CD4-positive, alpha-beta T cell treated with Interleukin-10 for 1 hour (primary cell): ENCODE results near the gene C7orf57.
A peak's percentile ranks its signal among the peaks of the same experiment; 100 is the strongest.
"Not testable (repeated sequence)": the region's sequence is repeated elsewhere in the genome, so short reads cannot be mapped to it uniquely, and the experiment has no call there.

Experiments used
- DNase-seq: peaks from one replicate; pipeline ENCODE4 v3.0.0-alpha.2; 2020

C7orf57 gene

DNA sequence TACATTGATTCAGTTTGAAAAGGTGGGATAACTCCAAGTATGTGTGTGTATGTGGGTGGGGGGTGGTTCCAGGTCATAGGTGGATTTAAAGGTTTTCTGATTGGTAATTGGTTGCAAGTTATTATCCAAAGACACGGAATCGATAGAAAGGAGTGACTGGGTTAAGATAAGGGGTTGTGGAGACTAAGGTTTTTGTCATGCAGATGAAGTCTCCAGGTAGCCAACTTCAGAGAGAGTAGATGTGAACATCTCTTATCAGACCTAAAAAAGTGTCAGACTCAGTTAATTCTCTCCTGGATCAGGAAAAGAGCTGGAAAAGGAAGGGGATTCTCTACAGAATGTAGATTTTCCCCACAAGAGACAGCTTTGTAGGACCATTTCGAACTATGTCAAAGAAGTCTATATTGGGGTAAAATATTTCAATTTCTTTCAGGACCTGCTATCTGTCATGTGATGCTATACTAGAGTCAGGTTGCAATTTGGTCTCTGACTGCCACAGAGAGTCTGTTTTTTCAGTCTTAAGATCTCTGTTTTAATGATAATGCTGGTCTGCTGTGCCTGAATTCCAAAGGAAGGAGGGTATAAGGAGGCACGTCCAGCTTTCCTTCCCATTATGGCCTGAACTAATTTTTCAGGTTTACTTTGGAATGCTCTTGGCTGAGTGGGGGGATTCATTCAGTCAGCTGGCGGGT, 3.6 kb downstream of the C7orf57 start:
- no peak for DNase-seq

DNA sequence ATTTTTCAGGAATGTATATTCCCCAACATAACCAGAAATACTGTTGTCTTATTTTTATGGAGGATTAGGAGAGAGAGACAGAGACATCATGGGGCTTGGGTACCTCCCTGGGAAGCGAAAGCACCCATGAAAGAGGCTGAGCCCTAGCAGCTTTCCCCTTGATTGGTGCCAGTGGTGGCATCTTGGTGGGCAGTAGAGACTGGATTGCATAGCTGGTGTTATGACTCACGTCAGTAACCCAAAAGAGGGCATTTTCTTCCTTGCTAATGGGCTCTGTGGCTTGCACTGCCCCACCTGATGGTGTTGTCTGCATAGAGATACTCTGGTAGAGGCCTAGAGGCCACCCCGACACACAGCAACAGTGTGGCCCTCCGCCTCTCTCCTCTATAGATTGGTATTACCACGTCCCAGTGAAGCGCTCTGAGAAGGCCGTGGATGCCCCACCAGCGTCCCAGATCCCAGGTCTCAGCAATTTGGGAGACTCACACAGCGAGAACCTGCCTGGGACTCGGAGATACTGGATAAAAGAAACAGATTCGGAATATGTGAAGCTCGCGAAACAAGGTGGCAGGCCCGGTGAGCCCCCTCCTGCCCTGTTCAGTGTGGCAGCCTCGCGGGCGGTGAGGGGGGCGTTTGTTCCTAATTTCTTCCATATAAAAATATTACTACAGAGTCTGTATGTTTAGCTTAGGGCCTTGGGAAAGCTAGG, 5.8 kb downstream of the C7orf57 start:
- no peak for DNase-seq

DNA sequence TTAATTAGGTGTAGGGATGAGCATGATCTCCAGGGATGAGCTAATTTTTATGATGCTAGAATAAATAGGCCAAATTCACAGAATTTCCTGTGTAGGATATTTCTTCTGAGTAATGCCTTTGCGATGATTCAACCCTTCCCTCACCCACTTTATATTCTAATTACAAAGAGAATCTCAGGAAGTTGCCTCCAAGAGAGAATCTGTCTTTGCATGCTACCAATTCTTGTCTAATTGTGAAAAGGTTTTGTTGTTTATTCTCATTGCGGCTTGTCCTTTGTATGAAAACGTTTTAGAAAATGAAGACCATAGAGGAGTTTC, 6.3 kb downstream of the C7orf57 start:
- DNase-seq: no peak

DNA sequence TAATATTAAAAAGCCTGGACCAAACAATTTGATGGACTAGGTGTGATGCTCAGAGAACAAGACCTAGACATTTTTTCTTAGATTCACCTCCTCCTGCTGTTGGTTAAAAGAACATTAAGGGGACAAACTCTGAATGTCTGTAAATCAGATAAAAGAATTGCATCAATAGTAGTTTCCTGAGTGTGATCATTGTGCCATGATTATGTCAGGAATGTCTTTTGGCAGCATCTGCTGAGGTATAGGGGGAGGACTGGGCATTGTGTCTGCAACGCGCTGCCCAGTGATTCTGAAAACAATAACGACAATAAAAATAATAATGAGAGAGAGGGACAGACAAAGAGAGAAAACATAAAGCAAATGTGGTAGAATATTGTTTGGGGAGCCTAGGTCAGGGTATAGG, 6.9 kb downstream of the C7orf57 start:
- no peak for DNase-seq

DNA sequence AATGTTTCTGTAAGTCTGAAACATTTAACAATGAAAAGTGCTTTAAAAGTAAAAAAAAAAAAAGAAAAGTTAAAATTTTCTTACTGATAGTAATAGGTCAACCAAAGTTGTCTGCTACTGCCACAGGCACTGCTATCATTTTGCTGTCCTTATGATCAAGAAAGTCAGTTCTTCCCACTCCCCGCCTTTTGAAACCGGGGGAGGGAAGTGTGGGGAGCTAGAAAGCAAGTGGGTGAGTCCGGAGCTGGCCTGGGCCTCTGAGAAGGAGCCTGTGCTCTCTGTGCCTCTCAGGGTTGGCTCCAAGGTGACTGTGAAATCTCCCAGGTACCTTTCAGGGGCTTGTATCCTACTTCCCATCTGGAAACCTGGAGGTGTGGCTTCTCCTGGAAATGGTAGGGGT, 7.3 kb downstream of the C7orf57 start:
- no peak for DNase-seq

DNA sequence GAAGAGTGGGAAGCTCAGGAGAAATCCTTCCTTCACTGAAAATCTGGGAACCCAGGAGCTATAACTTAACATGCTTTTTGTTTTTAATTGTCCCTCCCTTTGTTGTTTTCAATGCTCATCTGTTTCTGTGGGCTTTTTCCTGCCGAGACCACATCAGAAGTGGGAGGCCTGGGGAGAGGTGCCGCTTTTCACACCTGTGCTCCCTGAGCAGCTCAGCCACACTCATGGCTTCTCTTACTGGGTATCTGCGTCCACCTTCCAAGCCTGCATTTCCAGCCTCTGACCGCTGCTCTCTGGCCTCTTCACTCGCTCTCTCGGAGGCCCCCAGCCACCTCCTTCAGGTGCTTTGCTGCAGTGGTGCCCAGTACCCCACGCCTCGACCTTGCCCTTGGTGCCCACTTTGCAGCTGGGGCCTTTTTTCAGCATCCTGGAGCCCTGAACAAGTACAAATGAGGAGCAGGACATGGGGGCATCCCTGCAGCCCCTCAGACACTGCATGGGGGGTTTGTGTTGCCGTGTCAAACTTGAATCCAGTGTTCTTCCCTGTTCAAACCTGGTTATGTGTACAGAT, 9.9 kb downstream of the C7orf57 start:
- DNase-seq: peak; percentile 17

DNA sequence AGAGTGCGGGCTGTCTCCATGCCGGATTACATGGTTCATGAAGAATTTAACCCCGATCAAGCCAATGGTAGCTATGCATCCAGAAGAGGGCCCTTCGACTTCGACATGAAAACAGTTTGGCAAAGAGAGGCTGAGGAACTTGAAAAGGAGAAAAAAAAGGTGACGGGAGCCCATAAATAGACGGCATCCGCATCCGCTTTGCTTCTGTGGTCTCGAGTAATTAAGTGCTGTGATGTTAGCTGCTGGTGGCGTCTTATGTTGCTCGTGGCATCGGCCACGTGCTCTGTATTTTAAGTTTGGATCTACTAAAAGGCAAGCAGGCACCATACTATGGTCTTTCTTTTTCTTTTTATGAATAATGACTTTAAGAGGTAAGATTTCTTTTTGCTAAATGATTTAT, 11.1 kb downstream of the C7orf57 start:
- DNase-seq: peak; percentile 42

DNA sequence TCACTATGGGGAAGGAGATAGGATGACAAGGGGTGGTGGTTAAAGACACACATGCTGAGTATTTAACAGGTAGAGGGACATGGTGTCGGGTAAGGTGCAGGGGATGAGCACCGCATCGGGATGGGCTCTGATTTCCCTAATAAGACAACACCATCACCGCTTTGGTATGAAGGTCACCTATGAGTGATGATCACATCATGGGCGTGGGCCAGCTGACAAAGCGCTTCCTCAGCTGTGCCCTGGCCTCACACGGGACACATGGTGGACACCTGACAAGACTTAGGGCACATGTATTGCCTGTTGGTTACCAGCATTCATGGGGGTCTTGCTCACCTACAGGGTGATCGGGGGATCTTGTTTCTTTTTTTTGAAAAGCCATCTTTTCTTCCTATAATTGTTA, 12.8 kb downstream of the C7orf57 start:
- DNase-seq: no peak

DNA sequence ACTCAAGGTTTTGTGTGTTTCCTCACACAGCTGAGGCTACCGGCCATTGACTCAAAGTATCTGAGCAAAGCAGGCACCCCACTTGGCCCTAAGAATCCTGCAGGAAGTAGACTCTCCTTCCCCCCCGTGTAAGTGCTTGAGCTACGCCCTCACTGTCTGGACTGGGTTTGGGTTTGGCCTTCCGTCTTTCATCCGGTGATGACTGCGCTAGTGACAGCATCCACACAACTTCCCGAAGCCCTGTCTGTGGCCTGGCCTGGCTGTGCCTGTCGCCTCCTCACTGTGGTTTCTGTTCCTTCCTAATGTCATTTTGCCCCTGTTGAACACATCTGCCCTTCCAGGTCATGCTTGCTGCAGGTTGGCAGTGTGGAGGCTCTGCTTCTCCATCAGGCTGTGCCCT, 14.5 kb downstream of the C7orf57 start:
- peak; percentile 13 for DNase-seq

DNA sequence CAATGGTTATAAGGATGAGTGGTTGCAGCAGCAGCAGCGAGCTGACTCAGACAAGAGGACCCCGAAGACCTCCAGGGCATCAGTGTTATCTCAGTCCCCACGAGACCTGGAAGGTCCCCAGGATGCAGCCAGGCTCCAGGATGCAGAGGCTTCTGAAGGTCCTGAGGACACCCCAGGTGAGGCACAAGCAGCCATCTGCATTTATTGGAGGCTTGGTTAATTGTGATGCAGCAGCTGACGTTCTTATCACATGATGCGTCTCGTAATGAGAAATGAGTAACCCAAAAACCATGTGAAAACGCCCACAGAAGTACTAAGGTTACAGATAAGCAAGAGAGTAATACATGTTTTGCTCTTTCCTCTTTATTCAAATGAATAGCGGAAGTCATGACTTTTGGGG, 17.4 kb downstream of the C7orf57 start:
- peak; percentile 8 for DNase-seq

DNA sequence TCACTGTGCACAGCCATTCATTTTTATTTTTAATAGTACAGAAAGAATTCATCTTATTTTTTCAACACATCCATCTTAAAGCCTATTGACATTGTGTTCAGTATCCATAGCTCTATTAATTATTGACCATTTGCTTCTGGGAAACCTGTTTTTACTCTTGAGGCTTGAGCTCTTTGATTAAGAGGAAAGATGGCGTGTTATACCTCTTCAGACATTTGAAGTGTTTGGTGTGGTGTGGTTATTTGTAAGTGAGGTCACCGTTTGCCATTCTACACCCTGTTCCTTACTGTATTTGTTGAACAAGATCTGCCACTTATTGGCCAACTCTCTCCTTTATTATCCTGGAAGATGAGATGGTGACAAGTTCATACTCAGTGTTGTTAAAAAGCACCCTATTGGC, 18.4 kb downstream of the C7orf57 start:
- no peak for DNase-seq

DNA sequence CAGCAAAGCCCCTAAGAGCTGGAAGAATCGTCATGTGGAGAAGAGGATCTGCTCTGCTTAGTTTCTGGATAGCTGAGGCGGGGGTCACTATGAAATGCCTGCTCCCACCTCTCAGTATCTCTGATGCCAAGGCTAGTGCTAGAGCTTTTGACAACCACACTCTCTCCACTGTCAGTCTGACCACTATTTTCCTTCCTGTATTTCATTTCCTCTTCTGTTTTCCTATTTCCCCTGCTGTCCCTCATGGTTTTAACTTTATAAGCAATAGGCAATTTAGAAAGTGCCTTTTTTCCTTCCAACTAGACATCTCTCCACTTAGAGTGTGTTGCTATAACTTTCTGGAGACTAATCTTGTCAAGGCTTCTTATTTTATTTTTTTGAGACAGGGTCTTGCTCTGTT, 23.6 kb downstream of the C7orf57 start:
- DNase-seq: no peak

DNA sequence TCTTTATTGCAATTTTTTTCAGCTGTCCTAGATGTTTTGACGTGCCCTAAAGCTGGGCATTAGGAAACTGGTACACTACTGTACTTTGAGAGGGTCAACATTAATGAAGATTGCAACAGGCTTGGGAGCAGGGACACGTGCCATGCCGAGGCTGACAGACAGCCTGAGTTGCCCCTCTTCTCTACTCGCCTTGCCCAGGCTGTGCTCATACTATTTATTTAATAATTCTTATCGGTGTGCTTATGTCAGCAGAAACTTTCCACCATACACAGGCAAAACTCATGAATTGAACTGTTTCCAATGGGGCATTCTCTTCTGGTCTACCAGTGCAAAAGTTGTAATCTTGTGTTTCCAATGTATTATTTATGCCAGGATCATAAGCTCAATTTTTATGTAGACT, 24.4 kb downstream of the C7orf57 start:
- DNase-seq: no peak

DNA sequence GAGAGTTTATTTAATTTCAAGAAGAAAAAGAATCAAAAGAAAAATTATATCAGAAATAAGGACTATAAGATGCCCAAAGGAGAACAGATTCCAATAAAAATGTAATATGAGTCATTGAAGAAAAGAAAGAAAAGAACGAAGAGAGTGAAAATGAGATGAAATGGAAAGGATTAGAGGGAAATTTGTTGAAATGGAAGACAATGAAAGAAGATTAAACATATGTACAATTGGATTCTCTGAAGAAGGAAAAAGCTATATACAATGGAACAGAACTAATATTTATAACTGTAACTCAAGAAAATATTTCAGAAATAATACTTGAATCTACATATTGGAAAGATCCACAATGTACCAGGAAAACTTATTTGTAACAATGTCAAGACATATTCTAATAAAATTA, 28.6 kb downstream of the C7orf57 start:
- no peak for DNase-seq

DNA sequence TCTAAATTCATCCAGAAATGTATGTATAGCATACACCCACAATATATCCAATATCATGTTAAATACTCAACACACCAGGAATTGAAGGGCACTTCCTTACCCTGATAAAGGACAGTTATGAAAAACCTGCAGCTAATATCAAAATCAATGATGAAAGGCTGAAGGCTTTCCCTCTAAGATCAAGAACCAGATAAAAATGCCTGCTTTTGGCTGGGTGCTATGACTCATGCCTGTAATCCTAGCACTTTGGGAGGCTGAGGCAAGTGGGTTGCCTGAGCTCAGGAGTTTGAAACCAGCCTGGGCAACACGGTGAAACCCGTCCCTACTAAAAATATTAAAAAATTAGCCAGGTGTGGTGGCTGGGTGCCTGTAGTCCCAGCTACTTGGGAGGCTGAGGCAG, 32.1 kb downstream of the C7orf57 start:
- no peak for DNase-seq

DNA sequence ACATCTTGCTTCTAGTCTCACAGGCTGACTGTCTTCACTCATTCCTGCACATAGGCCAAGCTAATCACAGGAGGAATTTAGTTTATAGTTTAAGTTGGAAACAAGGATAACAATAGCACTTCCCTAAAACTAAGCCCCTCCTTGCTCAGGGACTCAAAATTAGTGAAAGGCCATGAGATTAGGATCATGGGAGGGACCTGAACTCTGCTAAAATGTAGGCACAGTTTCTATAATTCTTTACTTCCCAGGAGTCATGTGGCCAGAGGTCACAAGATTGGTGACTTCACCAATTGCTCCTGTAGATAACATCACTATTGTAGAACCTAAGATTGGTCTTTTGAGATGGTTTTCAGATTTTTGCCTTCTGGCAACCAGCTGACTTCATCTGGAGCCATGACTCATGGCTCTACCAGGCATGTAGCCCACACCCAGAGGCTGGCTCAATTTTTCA, 38.9 kb downstream of the C7orf57 start:
- DNase-seq: no peak

DNA sequence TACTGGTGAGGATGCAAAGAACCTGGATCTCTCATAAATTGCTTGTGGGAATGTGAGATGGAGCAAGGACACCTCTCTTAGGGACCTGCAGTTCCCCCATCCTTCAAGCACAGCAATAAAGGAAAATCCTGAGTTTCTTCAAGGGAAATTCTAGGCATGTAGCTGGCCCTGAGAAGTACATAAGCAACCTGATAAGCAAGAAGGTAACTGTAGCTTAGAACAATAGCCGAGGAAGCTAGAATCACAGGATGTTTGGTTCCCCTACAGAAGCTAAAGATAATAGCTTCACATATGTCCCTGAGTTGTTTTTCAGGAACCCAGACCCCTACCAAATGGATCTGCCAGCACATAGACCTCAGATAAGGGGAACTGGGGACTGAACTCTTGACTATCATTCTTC, 42.1 kb downstream of the C7orf57 start:
- DNase-seq: no peak

DNA sequence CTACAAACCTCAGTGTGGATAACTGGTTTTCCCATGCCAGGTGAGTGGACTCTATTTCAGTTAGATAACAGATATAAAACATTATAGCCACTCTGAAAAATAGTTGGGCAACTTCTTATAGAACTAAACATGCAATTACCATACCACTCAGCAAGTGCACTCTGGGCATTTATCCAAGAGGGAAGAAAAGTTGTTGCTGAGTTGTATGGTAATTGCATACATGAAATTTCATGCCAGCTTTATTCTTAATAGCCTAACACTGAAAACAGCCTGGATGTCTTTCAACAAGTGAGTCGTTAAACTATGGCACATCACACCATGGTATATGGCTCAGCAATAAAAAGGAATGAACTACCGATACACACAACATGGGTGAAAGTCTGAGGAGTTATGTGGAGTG, 43.1 kb downstream of the C7orf57 start:
- DNase-seq: no peak

DNA sequence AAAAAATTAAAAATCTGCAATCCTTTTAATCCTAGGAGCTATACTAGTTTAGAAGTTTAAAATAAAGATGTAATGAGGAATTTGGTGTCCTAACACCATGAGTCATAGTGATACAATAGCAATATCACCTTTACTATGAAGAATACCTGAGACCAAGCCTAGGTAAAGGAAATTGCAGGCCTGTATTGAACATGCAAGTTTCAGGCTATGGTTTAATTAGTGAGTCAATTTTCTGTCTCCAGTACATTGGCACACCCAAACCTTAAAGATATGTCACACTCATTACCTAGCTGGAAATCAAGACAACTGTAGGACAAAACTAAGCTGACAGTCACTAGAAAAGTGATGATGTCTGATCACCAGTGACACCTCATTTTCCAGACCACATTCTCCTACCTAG, 47.0 kb downstream of the C7orf57 start:
- not testable (repeated sequence) for DNase-seq

DNA sequence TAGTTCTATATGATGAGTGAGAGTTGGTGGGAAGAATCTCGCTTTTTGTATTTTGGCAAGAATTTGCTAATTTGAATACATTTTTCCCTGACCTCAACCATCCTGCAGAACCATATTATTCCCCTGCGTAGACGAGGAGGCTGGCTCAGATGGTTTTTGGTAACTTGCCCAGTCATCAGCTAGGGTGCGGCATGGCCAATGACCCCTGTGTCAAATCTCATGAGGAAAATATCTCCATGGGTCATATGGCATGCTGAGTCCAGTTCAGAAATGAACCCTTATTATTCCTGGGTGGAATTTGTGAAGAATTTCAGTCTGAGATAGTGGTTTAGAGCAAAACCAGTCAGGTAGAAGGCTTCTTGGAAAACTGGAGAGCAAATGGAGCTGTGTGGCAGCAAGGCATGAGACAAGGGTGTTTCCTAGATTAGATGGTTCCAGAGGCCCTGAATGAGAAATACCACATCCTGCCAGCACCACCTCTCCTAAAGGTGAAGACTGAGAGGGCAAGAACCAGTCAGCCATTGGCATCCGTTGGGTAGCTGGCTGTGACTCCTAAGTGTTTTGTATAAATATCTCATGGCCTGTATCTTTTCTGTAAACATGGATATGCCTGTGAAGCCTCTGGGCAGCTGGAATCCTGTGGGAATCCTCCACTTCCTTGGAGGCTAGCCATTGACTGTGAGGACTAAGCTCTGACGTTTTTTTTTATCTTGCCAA, 47.9 kb downstream of the C7orf57 start:
- DNase-seq: peak; percentile 42

DNA sequence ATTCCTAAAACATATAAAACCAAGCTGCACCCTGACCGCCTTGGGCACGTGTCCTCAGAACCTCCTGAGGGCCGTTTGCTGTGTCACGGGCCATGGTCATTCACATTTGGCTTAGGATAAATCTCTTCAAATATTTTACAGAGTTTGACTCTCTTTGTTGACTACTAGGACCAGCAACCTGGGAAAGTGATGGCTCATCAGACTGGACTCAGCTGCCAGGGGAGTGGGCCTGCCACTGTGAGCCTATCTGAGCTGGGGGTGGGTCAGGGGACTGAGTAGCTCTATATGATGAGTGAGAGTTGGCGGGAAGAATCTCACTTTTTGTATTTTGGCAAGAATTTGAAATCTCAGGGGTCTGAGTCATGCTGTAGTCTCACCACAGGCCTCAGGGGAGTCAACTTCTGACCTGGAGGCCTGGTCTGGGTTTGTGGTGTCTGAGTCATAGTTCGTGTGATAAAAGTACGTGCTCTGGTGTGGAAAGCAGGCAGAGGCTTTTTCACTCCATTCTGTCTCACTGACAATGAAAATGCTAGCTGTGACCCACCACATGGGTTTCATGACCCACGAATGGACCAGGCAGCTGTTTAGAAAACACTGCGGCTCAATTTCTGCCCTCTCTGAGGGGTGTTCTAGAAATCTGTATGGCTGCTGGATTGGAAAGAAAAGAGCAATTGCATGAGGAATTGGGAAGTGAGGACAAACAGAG, 49.5 kb downstream of the C7orf57 start:
- peak; percentile 75 for DNase-seq

DNA sequence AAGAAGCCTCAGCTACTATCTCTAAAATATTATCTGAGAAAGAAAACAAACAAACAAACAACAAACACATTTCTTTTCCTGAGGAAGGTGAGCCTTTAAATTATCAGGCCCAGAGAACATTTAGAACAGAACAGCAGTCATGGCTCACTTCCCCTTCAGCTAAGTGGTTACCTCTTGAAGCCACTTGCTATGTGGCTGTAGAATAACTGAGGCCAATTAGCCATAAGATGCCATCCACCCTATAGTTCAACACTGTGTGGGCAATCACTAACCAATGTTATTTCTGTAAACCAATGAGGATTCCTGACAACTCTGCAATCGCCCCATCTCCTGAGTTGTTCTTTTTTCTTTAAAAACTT, 50.1 kb downstream of the C7orf57 start:
- no peak for DNase-seq

DNA sequence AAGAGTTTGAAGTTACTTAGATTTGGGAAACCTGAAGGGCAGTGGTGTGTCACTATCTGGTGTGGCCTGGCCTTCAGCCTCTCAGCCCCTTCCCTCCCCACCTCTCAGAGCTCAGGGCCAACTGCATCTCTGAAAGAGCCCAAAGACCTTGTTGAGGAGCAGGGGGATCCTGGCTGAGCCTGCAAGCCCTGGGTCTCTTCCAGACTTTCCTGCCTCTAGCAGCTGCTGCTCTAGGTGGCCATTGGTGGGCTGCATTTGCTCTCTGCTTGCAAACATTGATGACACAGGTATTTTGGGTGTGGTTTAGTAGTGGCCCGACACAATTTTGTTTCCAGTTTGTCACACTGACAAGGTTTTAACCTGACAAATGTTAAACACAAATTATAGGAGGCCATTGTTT, 50.6 kb downstream of the C7orf57 start:
- no peak for DNase-seq
